ENCODE measurements around the gene SMTNL1.

SMTNL1 gene

GRCh38 chr11:57555393-57555792 lies 18.0 kb downstream of the SMTNL1 start:
- no peak overlapping the region for H3K4me3 ChIP-seq (ENCODE audit: low read depth, low read length)
- no peak for DNase-seq (ENCODE audit: low read depth)
- TF ChIP-seq, protein P1, sequence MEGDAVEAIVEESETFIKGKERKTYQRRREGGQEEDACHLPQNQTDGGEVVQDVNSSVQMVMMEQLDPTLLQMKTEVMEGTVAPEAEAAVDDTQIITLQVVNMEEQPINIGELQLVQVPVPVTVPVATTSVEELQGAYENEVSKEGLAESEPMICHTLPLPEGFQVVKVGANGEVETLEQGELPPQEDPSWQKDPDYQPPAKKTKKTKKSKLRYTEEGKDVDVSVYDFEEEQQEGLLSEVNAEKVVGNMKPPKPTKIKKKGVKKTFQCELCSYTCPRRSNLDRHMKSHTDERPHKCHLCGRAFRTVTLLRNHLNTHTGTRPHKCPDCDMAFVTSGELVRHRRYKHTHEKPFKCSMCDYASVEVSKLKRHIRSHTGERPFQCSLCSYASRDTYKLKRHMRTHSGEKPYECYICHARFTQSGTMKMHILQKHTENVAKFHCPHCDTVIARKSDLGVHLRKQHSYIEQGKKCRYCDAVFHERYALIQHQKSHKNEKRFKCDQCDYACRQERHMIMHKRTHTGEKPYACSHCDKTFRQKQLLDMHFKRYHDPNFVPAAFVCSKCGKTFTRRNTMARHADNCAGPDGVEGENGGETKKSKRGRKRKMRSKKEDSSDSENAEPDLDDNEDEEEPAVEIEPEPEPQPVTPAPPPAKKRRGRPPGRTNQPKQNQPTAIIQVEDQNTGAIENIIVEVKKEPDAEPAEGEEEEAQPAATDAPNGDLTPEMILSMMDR (IDR thresholded peaks at IDR 0.05; ENCODE audit: low read depth, low read length, missing control alignments): no peak

- TF ChIP-seq, protein P1 (IDR thresholded peaks at IDR 0.05; ENCODE audit: low read depth, low read length, missing control alignments): no peak
- no peak overlapping the region for H3K4me3 ChIP-seq (ENCODE audit: low read depth, low read length)
- DNase-seq (ENCODE audit: low read depth): no peak
Measured at GRCh38 chr11:57556041-57556440, 18.6 kb downstream of the SMTNL1 start.

DNA sequence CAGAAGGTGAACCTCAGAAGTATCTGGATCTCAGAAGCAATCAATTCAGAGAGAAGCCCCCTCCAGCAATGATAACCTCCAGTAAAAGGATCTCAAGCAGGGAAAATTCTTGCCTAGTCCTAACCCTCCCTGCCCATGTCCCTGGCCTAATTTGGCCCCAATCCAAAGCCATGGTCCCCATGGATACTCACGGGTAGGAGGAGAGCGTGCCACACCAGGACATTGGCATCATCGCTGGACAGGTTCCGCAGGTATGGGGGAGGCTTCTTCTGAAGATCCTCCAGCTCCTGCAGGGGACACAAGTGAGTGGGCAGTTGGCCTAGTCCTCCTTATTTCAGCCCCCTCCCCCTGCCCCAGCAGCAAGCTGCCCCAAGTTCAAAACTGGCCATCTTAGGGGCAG lies 22.8 kb downstream of the SMTNL1 start:
- no peak overlapping the region for H3K4me3 ChIP-seq (ENCODE audit: low read depth, low read length)
- no peak for DNase-seq (ENCODE audit: low read depth)
- TF ChIP-seq, protein P1 (IDR thresholded peaks at IDR 0.05; ENCODE audit: low read depth, low read length, missing control alignments): no peak

GRCh38 chr11:57562596-57562995 lies 25.2 kb downstream of the SMTNL1 start:
- TF ChIP-seq, protein P1 (IDR thresholded peaks at IDR 0.05; ENCODE audit: low read depth, low read length, missing control alignments): no peak
- H3K4me3 ChIP-seq (ENCODE audit: low read depth, low read length): no peak overlapping the region
- DNase-seq (ENCODE audit: low read depth): no peak

DNA sequence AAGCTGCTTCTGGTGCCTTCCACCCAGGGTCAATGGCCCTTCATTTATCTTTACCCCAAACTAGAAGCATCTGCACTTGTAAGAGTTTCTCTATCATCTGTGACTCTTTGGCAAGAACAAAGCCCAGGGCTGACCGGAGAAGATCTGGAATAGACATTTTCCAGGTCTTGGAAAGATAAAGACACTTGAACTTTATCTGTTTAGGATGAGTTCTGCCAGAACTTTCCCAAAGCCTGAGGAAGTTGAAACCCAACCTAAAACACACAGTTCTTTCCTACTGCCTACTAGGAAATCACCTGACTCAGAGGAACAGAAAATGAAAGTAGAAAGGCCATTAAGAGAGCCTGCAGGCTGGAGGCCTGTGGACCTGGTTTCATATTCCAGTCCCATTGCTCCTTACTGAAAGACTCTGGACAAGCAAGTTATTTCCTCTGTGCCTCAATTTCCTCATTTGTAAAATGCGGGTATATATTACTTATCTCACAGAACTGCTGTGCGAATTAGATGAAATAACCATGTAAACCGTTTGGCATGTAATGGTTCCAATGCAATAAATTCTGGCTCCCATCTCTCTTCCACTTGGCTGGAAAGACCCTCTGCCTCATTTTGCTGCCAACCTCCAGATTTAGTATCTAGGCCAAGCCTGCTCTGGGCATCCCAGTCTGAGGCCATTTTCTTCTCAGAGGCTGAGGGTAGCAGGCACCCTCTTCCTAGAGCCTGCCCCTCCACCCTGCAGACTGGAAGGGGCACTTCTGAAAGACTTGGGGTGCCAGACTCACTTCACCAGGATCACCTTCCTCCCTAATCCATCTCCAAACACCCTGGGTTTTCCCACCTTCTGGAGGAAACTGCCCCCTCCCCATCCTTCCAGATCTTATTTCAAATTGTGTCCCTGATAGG lies 28.9 kb downstream of the SMTNL1 start:
- TF ChIP-seq, protein P1 (IDR thresholded peaks at IDR 0.05; ENCODE audit: low read depth, low read length, missing control alignments): no peak
- peak overlapping the region; percentile 84 for H3K4me3 ChIP-seq (ENCODE audit: low read depth, low read length)
- DNase-seq (ENCODE audit: low read depth): no peak

- TF ChIP-seq, protein P1 (IDR thresholded peaks at IDR 0.05; ENCODE audit: low read depth, low read length, missing control alignments): no peak
- DNase-seq (ENCODE audit: low read depth): no peak
- peak overlapping the region; percentile 84 for H3K4me3 ChIP-seq (ENCODE audit: low read depth, low read length)
Measured at GRCh38 chr11:57566905-57567514, 29.6 kb downstream of the SMTNL1 start.
